NCI-H2196 treated with DMSO at 0.1 percent for 48 hours (cell line): ENCODE data around the gene AGPAT4.
"Not testable (repeated sequence)": the region's sequence is repeated elsewhere in the genome, so short reads cannot be mapped to it uniquely, and the experiment has no call there.

Experiments used
- DNase-seq: peaks from one replicate; lab custom pipeline; 2025; ENCODE audit not compliant: unreplicated experiment; lab: John Stamatoyannopoulos, UW

Gene AGPAT4

GRCh38 chr6:161140554-161140875, 133.3 kb downstream of the AGPAT4 start:
- DNase-seq, result no peak

- DNase-seq, result no peak
Measured at GRCh38 chr6:161139766-161140553, 133.9 kb downstream of the AGPAT4 start.

DNA sequence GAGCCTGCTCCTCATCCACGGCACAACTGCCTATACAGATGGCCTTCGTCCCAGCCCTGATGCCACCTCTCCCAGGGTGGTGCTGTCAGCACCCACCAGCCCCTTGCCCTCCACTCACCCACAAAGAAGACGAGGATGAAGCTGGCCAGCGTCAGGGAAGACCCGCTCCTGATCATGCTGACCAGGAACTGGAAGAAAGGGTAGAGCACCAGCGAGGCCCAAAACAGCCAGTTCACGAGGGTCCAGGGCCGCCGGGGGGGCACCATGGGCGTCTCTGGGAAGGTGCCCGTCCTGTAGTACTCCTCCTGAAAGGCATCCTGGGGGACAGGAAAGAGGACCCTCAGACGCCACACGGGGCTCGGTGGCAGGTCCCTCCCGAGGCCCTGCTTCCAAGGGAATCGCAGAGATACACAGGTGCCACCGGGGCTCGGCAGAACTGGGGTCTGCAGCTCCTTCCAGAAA, 134.5 kb downstream of the AGPAT4 start:
- DNase-seq, result no peak

- DNase-seq, result no peak
Measured at GRCh38 chr6:161138543-161139303, 135.1 kb downstream of the AGPAT4 start.

GRCh38 chr6:161137839-161138542, 135.9 kb downstream of the AGPAT4 start:
- no peak for DNase-seq

GRCh38 chr6:161137320-161137719, 136.5 kb downstream of the AGPAT4 start:
- DNase-seq, result no peak

GRCh38 chr6:161136655-161137054, 137.2 kb downstream of the AGPAT4 start:
- DNase-seq, result no peak

DNA sequence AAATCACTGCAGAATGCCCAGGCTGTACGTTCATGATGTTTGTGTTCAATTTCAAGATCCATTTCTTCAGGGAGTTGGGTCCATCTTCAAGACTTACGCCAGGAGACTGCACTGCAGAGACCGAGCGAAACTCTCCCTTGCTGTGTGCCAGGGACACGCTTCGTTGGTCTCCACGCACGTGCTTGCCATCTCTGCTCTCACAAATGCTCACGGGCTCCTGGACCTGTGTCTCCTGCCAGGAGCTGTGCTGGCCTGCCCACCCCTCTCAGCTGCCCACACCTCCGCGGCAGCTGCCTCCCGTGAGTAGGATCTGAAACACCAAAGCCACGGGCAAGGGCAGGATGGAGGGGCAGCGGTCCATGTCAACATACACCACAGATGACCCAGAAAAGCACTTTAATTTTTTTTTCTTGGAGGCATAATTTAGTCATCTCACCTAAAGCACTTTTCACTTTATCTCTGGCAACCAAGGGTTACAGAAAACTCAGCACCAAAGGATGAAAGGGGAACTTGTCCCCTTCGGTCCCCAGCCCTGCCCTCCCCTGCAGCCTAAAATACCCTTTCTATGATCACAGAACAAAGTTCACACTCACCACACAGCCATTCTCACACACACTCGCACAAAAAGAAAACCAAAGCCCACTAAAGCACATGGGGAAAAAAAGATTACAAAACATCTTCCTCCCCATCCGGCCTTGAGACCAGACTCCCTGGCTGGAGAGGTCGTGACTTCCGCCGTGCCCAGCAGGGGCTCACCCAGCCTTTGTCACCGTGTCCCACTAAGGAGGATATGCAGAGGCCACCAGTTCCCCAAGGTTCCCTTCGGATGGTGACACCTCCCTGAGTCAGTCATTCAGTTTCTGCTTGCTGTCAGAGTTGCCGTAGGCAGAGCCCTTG, 137.9 kb downstream of the AGPAT4 start:
- DNase-seq, result no peak

GRCh38 chr6:161134550-161135298, 139.1 kb downstream of the AGPAT4 start:
- DNase-seq, result no peak

DNA sequence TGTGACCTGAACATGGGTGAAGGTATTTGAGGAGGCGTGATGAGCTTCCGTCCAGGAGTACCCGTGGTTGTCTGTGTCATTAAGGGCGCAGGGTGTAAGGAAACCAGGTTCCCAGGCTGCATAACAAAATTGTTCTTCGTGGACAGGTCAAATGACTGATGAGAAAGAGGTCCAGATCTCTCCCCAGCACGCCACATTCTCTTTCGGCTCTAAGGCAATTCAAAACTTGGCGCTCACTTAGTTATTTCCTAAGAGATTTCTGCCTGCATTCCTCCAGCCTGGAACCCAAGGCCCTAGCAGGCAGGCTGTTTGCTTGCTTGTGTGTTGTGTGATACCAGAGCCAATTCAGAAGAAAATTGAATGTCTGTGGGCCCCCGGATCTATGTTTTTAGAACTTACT, 139.9 kb downstream of the AGPAT4 start:
- no peak for DNase-seq

DNA sequence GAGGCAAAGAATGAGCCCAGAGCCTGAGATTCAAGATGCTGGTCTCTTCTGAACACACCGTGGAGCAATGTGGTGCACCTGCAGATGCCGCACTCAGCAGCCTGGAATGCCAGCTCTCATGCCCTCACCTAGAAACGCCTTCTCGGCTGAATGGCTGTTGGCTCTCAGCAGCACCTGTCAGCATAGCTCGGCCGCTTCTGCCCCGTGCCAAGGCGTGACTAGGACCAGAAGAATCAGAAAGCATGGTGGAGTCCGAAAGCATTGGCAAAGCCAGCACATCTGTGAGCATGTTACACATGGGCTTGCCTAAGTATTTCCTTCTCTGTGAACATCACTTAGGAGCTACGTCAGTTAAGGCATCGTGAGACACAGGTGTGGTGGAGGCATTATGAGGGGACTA, 141.5 kb downstream of the AGPAT4 start:
- DNase-seq, result no peak

DNA sequence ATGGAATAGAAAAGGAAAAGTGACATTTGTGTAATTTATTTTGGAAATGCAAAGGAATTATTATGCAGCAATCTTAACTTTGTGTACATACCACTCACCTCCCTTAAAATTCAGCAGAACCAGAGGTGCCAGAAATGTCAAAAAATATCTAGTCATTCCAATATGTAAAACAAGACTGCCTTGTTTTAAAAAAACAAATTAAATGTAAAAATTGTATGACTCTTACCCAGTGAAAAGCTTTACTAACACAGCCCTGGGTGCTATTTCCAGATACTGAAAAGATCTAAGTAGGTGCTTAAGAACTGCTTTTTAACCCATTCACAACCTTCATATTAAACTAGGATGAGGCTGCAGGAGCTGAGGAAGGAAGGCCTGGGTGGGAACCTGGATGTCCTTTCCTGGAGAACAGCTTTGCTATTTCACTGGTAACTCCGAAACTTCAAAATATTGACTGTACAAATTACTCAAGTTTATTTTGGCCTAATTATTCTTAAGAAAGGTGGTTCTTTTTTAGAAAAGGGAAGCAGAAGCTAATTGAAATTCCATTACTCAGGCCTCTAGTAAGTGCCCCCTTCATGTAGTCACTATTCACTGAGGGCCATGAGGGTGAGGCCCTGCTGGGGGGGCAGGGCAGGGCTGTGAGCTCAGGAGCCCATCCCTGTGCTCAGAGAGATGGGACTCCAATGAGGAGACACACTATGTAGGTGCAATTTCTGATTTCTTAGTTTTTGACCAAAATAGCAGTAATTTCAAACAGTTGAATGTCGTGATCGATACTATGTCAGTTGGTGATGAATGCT, 142.7 kb downstream of the AGPAT4 start:
- DNase-seq, result no peak

DNA sequence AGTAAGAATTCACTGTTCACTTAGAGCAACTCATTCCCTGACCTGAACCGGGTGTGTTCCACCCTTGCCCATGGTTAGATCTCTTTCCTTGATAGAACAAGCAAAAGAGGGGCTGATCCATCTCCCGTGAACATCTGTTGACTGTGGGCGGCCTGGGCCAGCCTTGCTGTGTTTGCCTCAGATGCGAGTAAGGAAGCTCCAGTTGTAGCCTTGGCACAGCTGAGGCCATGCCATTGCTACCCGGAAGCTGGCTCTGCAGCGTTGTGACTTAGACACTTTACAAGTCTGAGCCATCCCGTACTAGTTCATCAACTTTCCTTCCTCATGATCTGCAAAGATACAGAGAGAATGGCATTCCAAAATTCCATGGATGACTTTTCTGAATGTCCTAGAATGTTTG, 143.3 kb downstream of the AGPAT4 start:
- no peak for DNase-seq

GRCh38 chr6:161128680-161129196, 145.1 kb downstream of the AGPAT4 start:
- no peak for DNase-seq

GRCh38 chr6:161128230-161128629, 145.6 kb downstream of the AGPAT4 start:
- no peak for DNase-seq

- no peak for DNase-seq
Measured at GRCh38 chr6:161127071-161127740, 146.7 kb downstream of the AGPAT4 start.

- DNase-seq, result no peak
Measured at GRCh38 chr6:161125591-161125990, 148.3 kb downstream of the AGPAT4 start.

- DNase-seq, result not testable (repeated sequence)
Measured at GRCh38 chr6:161123319-161123718, 150.5 kb downstream of the AGPAT4 start.

- DNase-seq, result no peak
Measured at GRCh38 chr6:161117942-161118341, 155.9 kb downstream of the AGPAT4 start.
